ENCODE data around the gene MORF4L1.
"Not testable (repeated sequence)": the region's sequence is repeated elsewhere in the genome, so short reads cannot be mapped to it uniquely, and the experiment has no call there.

MORF4L1 gene

DNA sequence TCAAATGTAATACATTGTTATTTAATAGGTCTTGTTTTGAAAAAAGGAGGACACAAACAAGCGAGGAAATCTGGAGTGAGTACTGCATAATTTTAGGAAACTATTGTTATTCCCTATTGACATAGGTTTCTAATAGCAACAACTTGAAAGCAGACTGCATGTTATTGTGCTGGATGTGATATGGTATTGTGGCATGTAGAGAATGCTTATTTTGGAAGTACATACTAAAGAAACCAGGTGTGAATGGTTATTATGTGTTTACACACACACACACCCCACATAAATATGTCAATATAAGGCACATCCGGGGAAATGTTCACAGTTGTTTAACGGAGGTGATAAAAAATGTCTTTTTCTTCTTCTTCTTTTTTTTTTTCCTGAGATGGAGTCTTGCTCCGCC lies 5.9 kb upstream of the MORF4L1 start:
- Histone ChIP-seq H3K4me3 (ENCODE audit: low read length) (no peak overlapping the region), H3K27ac (ENCODE audit: low read length) (no peak overlapping the region), H3K9me2 (replicated peaks; ENCODE audit: insufficient read depth, low read length) (no peaks in the 10 kb centered on the region), H3K4me2 (ENCODE audit: low read depth, low read length) (no peak overlapping the region), H2AFZ (ENCODE audit: low read length) (no peak overlapping the region), H3K9ac (ENCODE audit: low read length) (no peak overlapping the region), H3K36me3 (replicated peaks; ENCODE audit: insufficient read depth, low read length) (no peaks in the 10 kb centered on the region), H3K27me3 (replicated peaks; ENCODE audit: insufficient read depth, low read length) (no peaks in the 10 kb centered on the region), H3F3A (ENCODE audit: insufficient read depth, low read length) (no peaks in the 10 kb centered on the region), H3K79me2 (ENCODE audit: low read length) (no peaks in the 10 kb centered on the region), H4K20me1 (ENCODE audit: insufficient read depth, low read length) (no peaks in the 10 kb centered on the region), H3K9me3 (replicated peaks; ENCODE audit: insufficient read depth, low read length) (no peaks in the 10 kb centered on the region), H3K4me1 (ENCODE audit: low read length) (no peaks in the 10 kb centered on the region)
- no peak for DNase-seq
- no peak for TF ChIP-seq EZH2 (optimal IDR thresholded peaks at IDR 0.05; ENCODE audit: low read depth, low read length)
- TF ChIP-seq CTCF (IDR thresholded peaks at IDR 0.05; ENCODE audit: low read length), result no peak
- TF ChIP-seq EZH2phosphoT487 (IDR thresholded peaks at IDR 0.05; ENCODE audit: low read length), result no peak

DNA sequence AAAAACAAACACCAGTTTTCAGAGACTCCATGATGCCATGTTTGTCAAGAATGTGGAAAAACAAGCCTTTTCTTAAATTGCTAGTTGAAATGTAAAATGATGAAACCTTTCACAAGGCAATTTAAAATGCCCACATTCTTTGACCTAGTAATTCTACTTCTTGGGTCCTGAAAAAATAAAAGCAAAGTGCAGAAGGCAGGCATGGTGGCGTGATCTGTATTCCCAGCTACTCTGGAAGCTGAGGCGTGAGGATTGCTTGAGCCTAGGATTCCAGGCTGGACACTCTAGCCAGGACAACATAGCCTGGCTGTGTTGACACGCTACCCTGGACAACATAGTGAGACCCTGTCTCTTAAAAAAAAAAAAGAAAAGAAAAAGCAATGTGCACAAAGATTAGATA lies 4.3 kb upstream of the MORF4L1 start:
- Histone ChIP-seq H3K4me2 (ENCODE audit: low read depth, low read length) (no peak overlapping the region), H3K9me3 (replicated peaks; ENCODE audit: insufficient read depth, low read length) (no peaks in the 10 kb centered on the region)
- DNase-seq, result no peak

GRCh38 chr15:78871483-78872127 lies 1.1 kb upstream of the MORF4L1 start:
- H3K9me3 ChIP-seq (replicated peaks; ENCODE audit: insufficient read depth, low read length); H3K27ac ChIP-seq (ENCODE audit: low read length); H3K4me3 ChIP-seq (ENCODE audit: low read length); H3K27me3 ChIP-seq (replicated peaks; ENCODE audit: insufficient read depth, low read length); DNase-seq; H3K9me2 ChIP-seq (replicated peaks; ENCODE audit: insufficient read depth, low read length); H3K36me3 ChIP-seq (replicated peaks; ENCODE audit: insufficient read depth, low read length); H3K4me2 ChIP-seq (ENCODE audit: low read depth, low read length); H3K9ac ChIP-seq (ENCODE audit: low read length); H2AFZ ChIP-seq (ENCODE audit: low read length); H3K4me1 ChIP-seq (ENCODE audit: low read length): not testable (repeated sequence)
- peaks cover 12% of the 10 kb centered on the region for H3F3A ChIP-seq (ENCODE audit: insufficient read depth, low read length)
- peaks cover 30% of the 10 kb centered on the region for H4K20me1 ChIP-seq (ENCODE audit: insufficient read depth, low read length)
- H3K79me2 ChIP-seq (ENCODE audit: low read length), result peaks cover 38% of the 10 kb centered on the region

More for the DNA sequence above, 4.3 kb upstream of the MORF4L1 start:
- Histone ChIP-seq H3F3A (ENCODE audit: insufficient read depth, low read length) (peaks cover 5% of the 10 kb centered on the region; the same call in 1 of the 2 replicates), H3K36me3 (replicated peaks; ENCODE audit: insufficient read depth, low read length) (no peaks in the 10 kb centered on the region), H4K20me1 (ENCODE audit: insufficient read depth, low read length) (no peaks in the 10 kb centered on the region), H3K79me2 (ENCODE audit: low read length) (peaks cover 6% of the 10 kb centered on the region), H3K27me3 (replicated peaks; ENCODE audit: insufficient read depth, low read length) (no peaks in the 10 kb centered on the region), H3K9ac (ENCODE audit: low read length) (no peak overlapping the region), H3K4me1 (ENCODE audit: low read length) (0 out of 2 replicates have a peak, but pooled peaks cover 3% of the 10 kb centered on the region), H3K4me3 (ENCODE audit: low read length) (no peak overlapping the region), H3K9me2 (replicated peaks; ENCODE audit: insufficient read depth, low read length) (no peaks in the 10 kb centered on the region), H2AFZ (ENCODE audit: low read length) (no peak overlapping the region), H3K27ac (ENCODE audit: low read length) (no peak overlapping the region)
- TF ChIP-seq EZH2phosphoT487 (IDR thresholded peaks at IDR 0.05; ENCODE audit: low read length) (no peak), EZH2 (optimal IDR thresholded peaks at IDR 0.05; ENCODE audit: low read depth, low read length) (no peak), CTCF (IDR thresholded peaks at IDR 0.05; ENCODE audit: low read length) (no peak)
